ENCODE measurements around the gene DNM2. TPM values are rescaled to one million over a fixed set of nuclear protein-coding genes. Genes with fewer than 3 reads are reported as not detected.

DNM2 gene
- total and polyA plus RNA-seq, 10 of the 15 experiments (the other 5 are each of a cell fraction or from before 2014, with no cell fraction given), result 1.2 to 146 (median 68.9) TPM

GRCh38 chr19:10808937-10809649 is 91.2 kb downstream of the DNM2 start:
- no peak overlapping the region for H3K9ac ChIP-seq (ENCODE audit: control insufficient read depth, insufficient read depth, low read length)
- ChIA-PET RAD21 (ENCODE audit: unreplicated experiment) (no interaction called here), POLR2A (no interaction called here), SMC1A (ENCODE audit: uncharacterized antibody, unreplicated experiment) (no interaction called here), CTCF (interaction anchor here (0.8 kb wide), 1 partner anchor 49 kb away, joined by 3 read pairs; no protein-coding TSS in a partner anchor)
- H3K4me3 ChIP-seq, result no peak overlapping the region
- DNase-seq (ENCODE audit: low read depth, low spot score), result no peak
- no peak overlapping the region for H2AFZ ChIP-seq (ENCODE audit: control insufficient read depth, low read depth, low read length)
- H3K27me3 ChIP-seq (replicated peaks in 1 of 2; ENCODE audit: control insufficient read depth in 2 of 2, insufficient read depth in 2 of 2, low read length in 1 of 2), result no peaks in the 10 kb centered on the region
- H3K4me2 ChIP-seq (ENCODE audit: control insufficient read depth, insufficient read depth), result no peak overlapping the region
- no peaks in the 10 kb centered on the region; the same call in 1 of the 2 replicates for H3K4me1 ChIP-seq (ENCODE audit: control insufficient read depth, insufficient read depth, low read length)
- FAIRE-seq, result no peak
- TSS peak; percentile 18 for BruUV-seq (replicated peaks)
- H3K9me3 ChIP-seq (replicated peaks; ENCODE audit: control insufficient read depth, insufficient read depth, low read length), result no peaks in the 10 kb centered on the region
- intact Hi-C loops (cut with micrococcal nuclease; ENCODE audit: unreplicated experiment), result no loop called here
- no peak for ATAC-seq
- H3K27ac ChIP-seq (ENCODE audit: control insufficient read depth, insufficient read depth), result no peak overlapping the region
- in situ Hi-C loops (cut with MboI), result no loop called here
- H3K79me2 ChIP-seq (ENCODE audit: control insufficient read depth, insufficient read depth, low read length), result no peaks in the 10 kb centered on the region
- TF ChIP-seq, protein P1, sequence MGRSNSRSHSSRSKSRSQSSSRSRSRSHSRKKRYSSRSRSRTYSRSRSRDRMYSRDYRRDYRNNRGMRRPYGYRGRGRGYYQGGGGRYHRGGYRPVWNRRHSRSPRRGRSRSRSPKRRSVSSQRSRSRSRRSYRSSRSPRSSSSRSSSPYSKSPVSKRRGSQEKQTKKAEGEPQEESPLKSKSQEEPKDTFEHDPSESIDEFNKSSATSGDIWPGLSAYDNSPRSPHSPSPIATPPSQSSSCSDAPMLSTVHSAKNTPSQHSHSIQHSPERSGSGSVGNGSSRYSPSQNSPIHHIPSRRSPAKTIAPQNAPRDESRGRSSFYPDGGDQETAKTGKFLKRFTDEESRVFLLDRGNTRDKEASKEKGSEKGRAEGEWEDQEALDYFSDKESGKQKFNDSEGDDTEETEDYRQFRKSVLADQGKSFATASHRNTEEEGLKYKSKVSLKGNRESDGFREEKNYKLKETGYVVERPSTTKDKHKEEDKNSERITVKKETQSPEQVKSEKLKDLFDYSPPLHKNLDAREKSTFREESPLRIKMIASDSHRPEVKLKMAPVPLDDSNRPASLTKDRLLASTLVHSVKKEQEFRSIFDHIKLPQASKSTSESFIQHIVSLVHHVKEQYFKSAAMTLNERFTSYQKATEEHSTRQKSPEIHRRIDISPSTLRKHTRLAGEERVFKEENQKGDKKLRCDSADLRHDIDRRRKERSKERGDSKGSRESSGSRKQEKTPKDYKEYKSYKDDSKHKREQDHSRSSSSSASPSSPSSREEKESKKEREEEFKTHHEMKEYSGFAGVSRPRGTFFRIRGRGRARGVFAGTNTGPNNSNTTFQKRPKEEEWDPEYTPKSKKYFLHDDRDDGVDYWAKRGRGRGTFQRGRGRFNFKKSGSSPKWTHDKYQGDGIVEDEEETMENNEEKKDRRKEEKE (IDR thresholded peaks at IDR 0.05), result no peak
- peak; percentile 82 for TF ChIP-seq MLLT1 (IDR thresholded peaks at IDR 0.05)
- no peak for TF ChIP-seq ETV6 (conservative IDR thresholded peaks at IDR 0.05 in 1 of 2, IDR thresholded peaks at IDR 0.05 in 1 of 2; ENCODE audit: borderline replicate concordance in 1 of 2, low read depth in 1 of 2)
- TF ChIP-seq PRDM15 (CRISPR knock-in tag; IDR thresholded peaks at IDR 0.05), result no peak
- no peak for TF ChIP-seq SMAD5 (IDR thresholded peaks at IDR 0.05; ENCODE audit: low read depth)
- H4K20me1 ChIP-seq (ENCODE audit: control insufficient read depth, insufficient read depth), result no peaks in the 10 kb centered on the region
- WGBS (ENCODE audit: insufficient coverage, insufficient replicate concordance, low lambda C conversion rate, missing lambda C conversion rate), result 71% methylated on average over 10 of the region's 10 CpGs
- peaks cover 3 to 19% of the 10 kb centered on the region in 2 experiments for H3K36me3 ChIP-seq (ENCODE audit: control insufficient read depth in 2 of 2, insufficient read depth in 2 of 2, low read length in 1 of 2)
